Left ventricle myocardium superior (tissue), 1 donor: ENCODE data around the gene GRIA1. TPM values are rescaled to one million over a fixed set of nuclear protein-coding genes. Genes with fewer than 3 reads are reported as not detected.

Experiments used
- ATAC-seq: fragments of 200-7000 bp; cut with Tn5 transposase; one replicate; pipeline ENCODE4 v1.9.1; 2020; ENCODE audit warnings: mild to moderate bottlenecking, moderate library complexity
- DNase-seq: peaks from one replicate; pipeline ENCODE4 v3.0.0-alpha.2; 2020
- intact Hi-C: fragments of 100-400 bp; cut with micrococcal nuclease; formaldehyde crosslinking; loops from one replicate; pipeline ENCODE4 v1.11.0; 2022
- total RNA-seq: library from RNA; stranded (reverse); fragmentation: NEBNext Ultra II Directional; extraction: Animal tissue kit (Norgen Biotek cat#: 25700); gene quantifications from one replicate; pipeline ENCODE4 v1.2.1, GENCODE V29; 2021
- donor health status: DM: no; HTN: yes; CAD: no; lungs with severe emphysema.

The GRIA1 gene
- total RNA-seq, 1 donor from 2014 or later = 0.15 TPM

DNA sequence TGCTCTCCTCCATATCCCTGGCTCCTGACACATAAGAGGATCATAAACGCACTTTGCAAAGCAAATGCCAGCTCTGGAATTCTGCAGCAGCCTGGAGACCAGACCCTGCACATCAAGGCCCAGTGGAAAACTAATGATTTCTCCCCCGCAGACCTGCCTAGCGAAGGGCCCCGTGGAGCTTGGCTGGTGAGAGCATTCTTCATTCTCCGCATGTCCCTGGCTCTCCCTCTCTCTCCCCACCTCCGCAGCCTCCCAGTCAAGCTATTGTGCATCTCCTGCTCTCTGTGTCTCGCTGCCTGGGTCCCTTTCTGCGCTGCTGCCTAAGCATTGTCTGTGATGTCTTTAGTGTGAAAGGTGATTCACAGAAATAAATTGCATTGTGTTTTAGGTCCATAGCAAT is 46.7 kb downstream of the GRIA1 start:
- ATAC-seq (no peak), DNase-seq (no peak)
- intact Hi-C loops = no loop called here

DNA sequence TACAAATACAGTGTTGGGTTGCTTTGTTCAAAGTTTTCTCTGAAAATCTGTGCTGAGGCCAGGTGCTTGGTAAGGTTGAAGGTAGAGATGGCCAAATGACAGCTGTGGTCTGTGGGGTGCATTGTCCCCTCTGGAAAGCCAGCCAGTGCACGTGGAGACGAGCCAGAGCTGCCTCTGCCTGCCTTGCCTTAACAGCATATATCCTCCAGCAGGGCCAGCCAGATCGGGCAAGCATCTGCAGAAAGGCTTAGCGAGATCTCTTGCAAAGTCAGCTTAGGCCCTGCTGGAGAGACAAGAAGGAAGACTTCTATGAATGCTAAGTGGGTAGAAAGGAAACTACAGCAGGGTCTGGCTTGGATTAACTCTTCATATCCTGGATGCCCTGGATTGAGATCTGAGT is 49.5 kb downstream of the GRIA1 start:
- intact Hi-C loops = no loop called here

GRCh38 chr5:153542536-153542935 is 52.1 kb downstream of the GRIA1 start:
- ATAC-seq = no peak
- no peak for DNase-seq
- intact Hi-C loops = no loop called here

More for the DNA sequence above, 49.5 kb downstream of the GRIA1 start:
- no peak for ATAC-seq
- DNase-seq = peak; percentile 23

DNA sequence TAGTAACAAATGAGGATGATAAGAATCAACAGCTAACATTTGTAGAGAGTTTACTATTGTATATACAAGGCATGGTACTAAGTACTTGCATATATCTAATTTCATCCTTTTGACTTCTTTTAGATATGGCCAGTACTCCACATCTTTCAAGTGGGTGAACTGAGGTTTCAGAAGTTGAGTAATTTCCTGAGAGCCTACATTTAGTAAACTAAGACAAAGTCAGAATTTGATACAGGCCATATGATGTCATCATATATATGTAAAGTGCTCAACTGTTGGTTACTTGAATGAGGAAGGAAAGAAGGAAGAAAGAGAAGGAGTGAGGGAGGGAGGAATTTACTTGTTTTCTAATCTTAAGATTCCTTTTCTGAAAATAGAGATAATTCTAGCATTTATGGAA is 52.8 kb downstream of the GRIA1 start:
- ATAC-seq = no peak

GRCh38 chr5:153543959-153544470 is 53.5 kb downstream of the GRIA1 start:
- intact Hi-C loops = no loop called here
- ATAC-seq (no peak), DNase-seq (no peak)

More for the DNA sequence above, 52.8 kb downstream of the GRIA1 start:
- intact Hi-C loops = no loop called here
- no peak for DNase-seq

DNA sequence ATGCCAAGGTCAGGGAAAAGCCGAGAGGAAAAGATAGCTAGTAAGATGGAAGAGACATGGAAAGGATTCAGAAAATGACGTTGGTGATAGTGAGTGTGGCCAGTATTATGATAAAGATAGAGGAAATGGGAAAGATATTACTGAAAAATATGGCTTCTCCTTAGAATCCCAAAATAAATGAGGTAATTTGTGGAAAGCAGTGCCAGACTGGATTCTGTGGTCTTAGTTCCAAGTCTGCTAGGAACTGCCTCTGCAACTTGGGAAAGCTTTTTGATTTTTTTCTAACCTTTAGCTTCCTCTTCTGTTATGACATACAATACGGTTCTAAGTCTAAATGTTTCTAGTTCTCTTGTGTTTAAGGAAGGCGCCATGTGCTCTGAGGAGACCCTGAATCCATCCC is 54.2 kb downstream of the GRIA1 start:
- intact Hi-C loops = no loop called here
- ATAC-seq (no peak), DNase-seq (no peak)

DNA sequence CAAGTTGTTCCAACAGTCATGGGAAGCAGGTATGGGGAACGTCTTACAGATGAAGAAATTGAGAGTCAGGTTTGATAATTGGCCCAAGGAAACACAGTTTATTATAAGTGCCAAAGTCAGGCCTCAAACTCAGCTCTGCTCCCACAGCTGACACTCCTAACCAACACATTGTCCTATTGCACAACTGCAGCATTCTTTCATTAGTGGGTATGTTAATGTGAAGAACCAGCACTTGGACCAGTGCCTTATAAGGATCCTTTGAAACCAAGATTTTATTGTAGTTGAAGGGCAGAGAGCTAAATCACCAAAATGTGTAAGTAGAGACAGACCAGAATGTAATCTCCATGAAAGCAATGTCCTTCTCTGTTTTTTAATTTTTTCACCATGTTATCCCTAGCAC is 56.1 kb downstream of the GRIA1 start:
- intact Hi-C loops = no loop called here
- ATAC-seq (no peak), DNase-seq (no peak)

DNA sequence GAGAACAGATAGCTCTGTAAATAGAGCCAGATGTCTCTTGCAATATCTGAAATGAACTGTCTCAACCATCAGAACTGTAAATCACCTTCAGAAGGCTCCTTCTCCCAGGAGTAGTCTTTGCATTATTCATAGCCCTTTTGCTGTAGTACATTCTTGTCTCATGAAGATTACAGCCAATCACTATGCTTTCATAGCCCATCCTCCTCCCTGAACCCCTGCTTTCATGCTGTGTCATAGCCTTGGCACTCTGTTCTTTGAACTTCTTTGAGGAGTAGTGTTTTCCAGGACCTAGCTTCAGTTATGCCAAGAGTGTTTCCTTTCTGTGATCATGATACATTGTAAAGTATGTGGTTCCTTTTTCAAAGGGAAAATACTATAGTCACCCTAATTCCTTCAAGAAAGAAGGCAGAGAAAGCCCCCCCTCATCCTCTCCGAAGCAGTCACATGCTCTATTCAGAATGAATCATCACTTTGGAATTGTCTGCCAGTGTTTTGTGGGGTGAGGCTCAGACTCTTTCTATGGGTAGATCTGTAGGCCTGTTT is 61.1 kb downstream of the GRIA1 start:
- ATAC-seq (peak; percentile 57), DNase-seq (no peak)
- intact Hi-C loops = no loop called here

DNA sequence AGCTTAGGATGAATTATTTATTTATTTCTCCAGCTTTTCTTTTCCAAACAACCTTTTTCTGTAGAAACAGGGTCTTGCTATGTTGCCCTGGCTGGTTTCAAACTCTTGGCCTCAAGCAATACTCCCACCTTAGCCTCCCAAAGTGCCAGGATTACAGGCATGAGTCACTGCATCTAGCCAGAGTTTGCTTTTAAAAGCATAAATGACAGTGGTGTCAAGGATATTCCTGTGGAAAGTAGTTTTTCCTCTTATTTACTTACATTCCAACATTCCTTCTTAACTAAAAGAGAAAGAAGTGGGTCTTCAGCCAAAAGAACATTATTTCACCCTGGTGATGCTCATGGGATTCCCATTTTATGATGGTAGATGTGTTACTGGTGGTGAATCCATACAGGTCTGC is 62.4 kb downstream of the GRIA1 start:
- ATAC-seq (no peak), DNase-seq (no peak)
- intact Hi-C loops = no loop called here

- intact Hi-C loops = no loop called here
- ATAC-seq = no peak
These were observed 65.1 kb downstream of the GRIA1 start for GRCh38 chr5:153555420-153556114.

GRCh38 chr5:153558957-153559356 is 68.5 kb downstream of the GRIA1 start:
- ATAC-seq (no peak), DNase-seq (no peak)
- intact Hi-C loops = no loop called here

More at GRCh38 chr5:153555420-153556114, 65.1 kb downstream of the GRIA1 start:
- no peak for DNase-seq

- DNase-seq (no peak), ATAC-seq (no peak)
- intact Hi-C loops = no loop called here
These were observed 69.5 kb downstream of the GRIA1 start for GRCh38 chr5:153559926-153560325.

DNA sequence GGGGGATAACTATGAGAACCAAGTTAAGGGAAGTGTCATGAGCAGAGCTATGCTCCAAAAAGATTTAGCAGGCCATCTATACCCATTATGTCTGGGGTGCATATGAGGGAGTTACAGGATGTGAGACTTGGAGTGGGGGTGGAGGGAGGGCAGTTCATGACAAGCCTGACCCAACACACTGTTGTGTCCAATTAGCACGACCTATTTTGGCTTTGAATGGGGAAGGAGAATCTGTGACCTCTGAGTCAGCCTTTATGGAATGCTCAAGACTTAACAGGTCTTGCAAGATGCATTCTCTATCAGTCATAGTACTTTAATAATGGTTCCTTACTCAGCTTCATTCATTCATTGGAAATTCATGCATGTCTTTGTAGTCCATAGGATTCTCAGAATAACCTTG is 71.7 kb downstream of the GRIA1 start:
- no peak for ATAC-seq
- DNase-seq = no peak
- intact Hi-C loops = no loop called here

- intact Hi-C loops = no loop called here
- no peak for ATAC-seq
- DNase-seq = no peak
These were observed 75.4 kb downstream of the GRIA1 start for GRCh38 chr5:153565822-153566221.

DNA sequence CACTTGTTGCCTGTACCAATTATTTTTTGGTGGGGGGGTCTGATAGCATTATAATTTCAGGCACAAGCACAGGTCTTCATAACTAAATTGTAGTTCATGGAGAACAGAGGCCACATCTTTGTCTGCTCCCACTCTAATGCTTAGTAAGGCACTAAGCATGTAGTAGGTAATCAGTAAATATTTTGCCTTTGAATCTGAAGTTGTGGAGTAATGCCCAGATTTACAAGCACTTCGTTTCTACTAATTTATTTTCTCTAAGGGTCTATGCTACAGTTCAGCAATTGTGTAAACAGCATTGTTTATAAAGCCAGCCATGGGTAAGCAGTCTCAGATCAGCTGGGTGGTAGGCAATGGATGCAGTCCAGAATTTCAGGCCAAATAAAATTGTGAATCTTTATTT is 78.6 kb downstream of the GRIA1 start:
- no peak for ATAC-seq
- intact Hi-C loops = no loop called here
- DNase-seq = no peak

DNA sequence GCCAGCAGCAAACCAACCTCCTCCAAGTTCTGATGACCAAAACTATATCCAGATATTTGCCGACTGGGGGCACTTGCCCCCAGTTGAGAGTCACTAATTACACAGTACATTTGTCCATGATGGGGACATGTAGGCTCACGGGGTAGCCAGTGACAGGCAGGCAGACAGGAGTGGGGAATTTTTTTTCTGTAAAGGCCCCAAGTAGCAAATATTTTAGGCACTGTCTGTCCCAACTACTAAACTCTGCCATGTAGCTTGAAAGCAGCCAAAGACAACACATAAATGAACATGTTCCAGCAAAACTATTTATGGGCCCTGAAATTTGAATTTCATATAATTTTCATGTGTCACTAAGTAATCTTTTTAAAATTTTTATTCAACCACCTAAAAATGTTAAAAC is 80.7 kb downstream of the GRIA1 start:
- DNase-seq (no peak), ATAC-seq (peak; percentile 38)
- intact Hi-C loops = no loop called here

DNA sequence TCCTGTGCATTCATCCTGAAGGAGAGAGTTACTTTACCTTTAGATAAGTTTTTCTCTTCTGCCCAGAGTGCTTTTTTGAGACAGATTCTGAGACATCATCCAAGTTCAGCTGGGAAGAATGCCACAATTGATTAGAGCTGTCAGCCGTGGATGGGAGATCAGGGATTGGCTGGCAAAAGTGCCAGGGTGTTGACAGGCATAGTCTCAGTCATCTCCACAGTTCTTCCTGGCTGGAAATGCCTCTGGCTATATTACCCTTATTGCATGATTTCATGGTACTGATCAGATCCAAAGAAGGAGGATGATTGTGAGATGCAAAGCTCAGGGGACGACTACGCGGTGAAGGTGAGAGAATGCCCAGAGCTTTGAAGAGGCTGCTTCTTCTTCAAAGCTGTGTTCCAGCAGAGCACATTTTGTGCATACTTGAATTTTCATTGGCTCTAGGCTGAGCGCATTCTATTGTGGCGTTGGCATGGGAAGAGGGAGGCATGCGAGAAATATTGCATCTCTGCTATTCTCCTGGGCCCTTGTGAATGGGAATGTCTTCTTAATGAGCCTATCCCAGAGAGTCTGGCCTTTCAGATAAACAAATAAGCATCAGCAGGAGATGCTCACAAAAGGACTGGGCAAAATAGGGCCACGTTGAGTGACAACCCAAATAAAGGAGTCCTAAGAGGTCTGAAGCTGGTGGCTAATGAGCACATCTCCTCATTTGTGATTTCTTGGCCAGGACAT is 82.1 kb downstream of the GRIA1 start:
- ATAC-seq = no peak
- intact Hi-C loops = no loop called here
- DNase-seq = no peak

DNA sequence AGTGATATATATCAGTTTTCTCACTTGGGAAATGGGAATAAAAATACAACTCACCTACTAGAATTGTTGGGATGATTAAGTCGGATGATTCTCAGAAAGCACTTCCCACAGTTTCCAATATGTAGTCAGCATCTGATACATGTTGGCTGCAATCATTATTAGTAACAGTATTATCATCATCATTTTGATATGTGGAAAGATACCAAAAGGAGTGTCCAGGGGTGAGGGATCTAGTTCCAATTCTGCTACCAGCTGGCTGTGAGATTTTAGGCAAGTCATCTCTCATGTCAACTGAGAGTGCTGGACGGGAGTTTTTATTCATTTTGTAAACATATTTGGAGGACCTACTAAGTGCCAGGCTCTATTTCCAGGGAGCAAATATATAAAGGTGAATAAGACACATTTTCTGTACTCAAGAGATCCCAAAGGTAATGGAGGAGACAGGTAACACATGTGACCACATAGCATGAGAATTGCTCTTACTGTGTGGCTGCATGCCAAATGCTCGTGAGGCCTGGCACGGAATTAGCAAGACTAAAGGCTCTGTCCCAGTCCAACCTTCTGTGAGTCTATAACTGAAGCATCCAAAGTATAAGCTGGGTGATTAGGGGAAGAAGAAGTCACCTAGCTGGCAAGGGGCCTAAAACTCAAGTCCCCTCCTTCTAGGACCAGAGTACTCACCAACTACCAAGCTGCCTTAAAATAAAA is 83.0 kb downstream of the GRIA1 start:
- ATAC-seq (peak; percentile 55), DNase-seq (peak; percentile 40)
- intact Hi-C loops = no loop called here

GRCh38 chr5:153584126-153584959 is 93.9 kb downstream of the GRIA1 start:
- ATAC-seq = no peak
- no peak for DNase-seq
- intact Hi-C loops = no loop called here
